Pancreas (tissue), 10 donors: ENCODE data around the gene CXXC5. TPM values are rescaled to one million over a fixed set of nuclear protein-coding genes. Genes with fewer than 3 reads are reported as not detected.

Source experiments
- ATAC-seq, 4 donors: fragments of 200-7000 bp; cut with Tn5 transposase; one replicate each; pipeline versions ENCODE4 v1.8.0 to v1.9.1; 2020; ENCODE audit warnings: mild to moderate bottlenecking in 4 of 4, moderate library complexity in 4 of 4
- DNase-seq, 6 donors: peaks; one replicate each; pipeline ENCODE4 v3.0.0-alpha.2; 2020
- FAIRE-seq: peaks from 2 replicates; lab custom pipeline; 2012; peaks lifted over from hg19 to GRCh38; lab: Jason Lieb, UNC
- H3K27ac ChIP-seq, 4 donors: fragments of 200-600 bp; sonication (generic); 1 replicate in 3 of 4; 2 replicates in 1 of 4; pipeline versions ENCODE4 v1.5.0 to v1.8.0; 2020
- H3K27me3 ChIP-seq, 4 donors: fragments of 200-600 bp; one replicate each; pipeline ENCODE4 v1.8.0; 2021
- H3K36me3 ChIP-seq, 3 donors: fragments of 200-600 bp; sonication (generic) in 1 of 3; one replicate each; pipeline versions ENCODE4 v1.5.0 to v1.8.0; 2020 to 2021
- H3K4me1 ChIP-seq, 3 donors: fragments of 200-600 bp; one replicate each; pipeline ENCODE4 v1.8.0; 2021
- H3K4me3 ChIP-seq, 4 donors: fragments of 200-600 bp; sonication (generic) in 2 of 4; one replicate each; pipeline versions ENCODE4 v1.5.0 to v1.8.0; 2020 to 2021
- H3K9me3 ChIP-seq, 4 donors: fragments of 200-600 bp; one replicate each; pipeline ENCODE4 v1.8.0; 2021
- WGBS, 2 donors: extraction: QIAGEN DNeasy Blood & Tissue Kit; methylation state at CpG; one replicate each; pipeline ENCODE4 v1.1.7; 2013; 5-methylcytosine and 5-hydroxymethylcytosine counted together
- intact Hi-C, 3 donors: fragments of 100-400 bp; cut with DNase I; formaldehyde crosslinking; loops; one replicate each; pipeline versions ENCODE4 v1.11.1 to v1.14.2; 2022
- polyA plus RNA-seq, 2 donors: library from polyadenylated mRNA; stranded (reverse); fragments of 200-250 nt; gene quantifications; one replicate each; pipeline ENCODE4 v1.2.3, GENCODE V29; 2013
- total RNA-seq, 6 donors: library from RNA; stranded (reverse); fragmentation: NEBNext Ultra II Directional in 4 of 6; extraction: Animal tissue kit (Norgen Biotek cat#: 25700) in 4 of 6; gene quantifications; one replicate each; pipeline versions ENCODE4 v1.2.1 to v1.2.4, GENCODE V29; 2021 to 2023
- TF ChIP-seq, protein P1 (sequence below), 4 donors: fragments of 200-600 bp; sonication (generic) in 3 of 4; IDR thresholded peaks; one replicate each; pipeline versions ENCODE4 v1.5.0 to v1.8.0; 2021; ENCODE audit warnings: antibody characterized with exemption in 4 of 4
- donor health status: healthy with polysubstance abuse.
- donor health status: DM: no; HTN: no; CAD: no; lungs with moderate emphysema.
- donor health status: DM: no; HTN: no; CAD: no.
- donor health status: control.
- donor health status: control.
- donor health status: Bipolar disorder and iron deficiency.
- donor health status: DM: yes; HTN: yes; CAD: no.
- donor health status: DM: no; HTN: no; CAD: no.
- donor health status: DM: no; HTN: no; CAD: no.
- donor health status: DM: yes; HTN: yes; CAD: no.

Gene CXXC5
- total and polyA plus RNA-seq, 8 donors, result 33.0 to 70.5 (median 44.1) TPM

DNA sequence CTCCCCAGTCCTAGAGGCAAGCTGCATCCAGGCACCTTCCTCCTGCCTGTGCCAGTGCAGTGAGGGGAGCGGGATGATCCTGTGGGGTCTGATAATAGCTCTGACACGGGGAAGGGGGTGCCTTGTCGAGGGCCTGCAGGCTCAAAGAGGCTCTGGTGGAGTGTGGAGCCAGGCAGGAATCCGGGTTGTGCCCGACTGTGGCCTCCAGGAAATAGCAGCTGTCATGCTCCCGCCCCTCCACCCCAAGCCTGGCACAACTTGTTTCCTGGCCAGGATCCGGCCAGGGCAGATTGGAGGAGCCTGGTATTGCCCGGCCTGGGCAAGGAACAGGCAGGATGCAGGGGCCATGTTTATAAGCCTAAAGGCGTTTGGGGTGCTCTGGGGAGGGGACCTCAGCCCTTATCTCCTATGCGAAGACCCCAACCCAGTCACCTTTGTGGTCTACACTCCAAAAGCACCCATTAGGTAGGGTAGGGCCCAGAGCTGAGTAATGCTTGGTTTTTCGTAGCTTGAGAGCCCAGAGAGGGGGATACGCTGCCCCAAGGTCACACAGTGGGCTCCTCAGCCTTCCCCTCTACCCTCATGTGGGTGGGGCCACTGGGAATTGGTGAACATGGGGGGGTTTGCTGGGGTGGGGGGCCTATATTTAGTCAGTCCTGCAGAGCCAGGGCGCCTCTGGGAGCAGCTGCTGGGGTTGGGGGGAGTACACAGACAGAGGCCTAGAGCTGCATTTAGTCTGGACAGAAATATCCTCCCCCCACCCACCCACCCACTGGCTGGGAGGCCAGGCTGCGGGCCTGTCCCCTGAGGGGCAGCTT, 12.2 kb downstream of the CXXC5 start:
- FAIRE-seq (no peak), ATAC-seq (peak; percentile 65 to 77 (median 74)), DNase-seq (peak; percentile 87 to 95 (median 92))
- H3K36me3 ChIP-seq, result no peaks in the 10 kb centered on the region
- TF ChIP-seq, protein P1, sequence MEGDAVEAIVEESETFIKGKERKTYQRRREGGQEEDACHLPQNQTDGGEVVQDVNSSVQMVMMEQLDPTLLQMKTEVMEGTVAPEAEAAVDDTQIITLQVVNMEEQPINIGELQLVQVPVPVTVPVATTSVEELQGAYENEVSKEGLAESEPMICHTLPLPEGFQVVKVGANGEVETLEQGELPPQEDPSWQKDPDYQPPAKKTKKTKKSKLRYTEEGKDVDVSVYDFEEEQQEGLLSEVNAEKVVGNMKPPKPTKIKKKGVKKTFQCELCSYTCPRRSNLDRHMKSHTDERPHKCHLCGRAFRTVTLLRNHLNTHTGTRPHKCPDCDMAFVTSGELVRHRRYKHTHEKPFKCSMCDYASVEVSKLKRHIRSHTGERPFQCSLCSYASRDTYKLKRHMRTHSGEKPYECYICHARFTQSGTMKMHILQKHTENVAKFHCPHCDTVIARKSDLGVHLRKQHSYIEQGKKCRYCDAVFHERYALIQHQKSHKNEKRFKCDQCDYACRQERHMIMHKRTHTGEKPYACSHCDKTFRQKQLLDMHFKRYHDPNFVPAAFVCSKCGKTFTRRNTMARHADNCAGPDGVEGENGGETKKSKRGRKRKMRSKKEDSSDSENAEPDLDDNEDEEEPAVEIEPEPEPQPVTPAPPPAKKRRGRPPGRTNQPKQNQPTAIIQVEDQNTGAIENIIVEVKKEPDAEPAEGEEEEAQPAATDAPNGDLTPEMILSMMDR (IDR thresholded peaks at IDR 0.05), result no peak
- H3K27ac ChIP-seq, result peak overlapping the region; percentile 80 to 96 (median 92)
- peak overlapping the region in 2 of 4 donors; percentile 22 to 35 for H3K4me3 ChIP-seq
- intact Hi-C loops, result no loop called here
- no peaks in the 10 kb centered on the region for H3K27me3 ChIP-seq
- H3K4me1 ChIP-seq, result peaks cover 79 to 100% (median 91%) of the 10 kb centered on the region in 3 donors
- 13% methylated on average over 14 of the region's 14 CpGs for WGBS, 2 donors
- no peaks in the 10 kb centered on the region for H3K9me3 ChIP-seq

DNA sequence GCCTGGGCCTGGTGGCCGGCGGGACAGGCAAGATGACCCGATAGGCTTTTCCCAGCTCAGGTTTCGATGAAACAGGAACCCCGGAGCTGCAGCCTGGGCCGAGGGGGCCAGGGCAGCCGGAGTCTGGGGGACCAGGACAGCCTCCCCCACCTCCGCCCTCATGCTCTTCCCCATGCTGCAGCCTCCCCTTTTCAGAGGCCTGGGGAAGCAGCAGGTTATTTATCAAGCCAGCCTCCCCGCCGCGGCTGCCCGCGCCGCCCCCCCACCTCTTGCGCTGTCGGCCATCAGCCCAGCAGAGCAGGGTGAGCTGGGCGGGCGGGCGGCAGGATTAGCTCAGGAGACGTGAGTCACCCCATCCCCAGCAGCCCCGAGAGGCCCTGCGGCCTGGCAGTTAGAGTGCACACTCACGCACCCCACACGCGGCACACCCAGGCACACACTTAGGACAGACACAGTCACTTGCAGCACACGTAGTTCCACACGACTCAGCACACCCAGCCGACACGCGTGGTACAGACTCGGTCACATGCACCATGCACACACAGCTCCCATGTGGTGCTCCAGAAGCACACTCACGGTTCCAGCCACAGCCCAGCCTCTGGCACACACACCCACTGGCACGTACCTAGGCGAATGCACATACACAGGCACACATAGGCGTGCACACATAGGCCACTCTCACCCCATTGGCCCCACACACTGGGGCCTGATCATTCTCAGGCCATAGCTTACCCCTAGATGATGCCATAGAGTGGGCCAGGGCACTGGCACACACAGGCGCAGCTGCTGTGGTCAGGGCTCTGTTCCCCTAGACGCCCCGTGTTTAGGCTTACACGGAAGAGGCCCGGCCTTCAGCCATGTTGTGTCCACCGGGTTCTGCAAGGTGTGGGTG, 13.0 kb downstream of the CXXC5 start:
- TF ChIP-seq, protein P1 (IDR thresholded peaks at IDR 0.05), result no peak
- Histone ChIP-seq H3K4me1 (peaks cover 82 to 100% (median 89%) of the 10 kb centered on the region in 3 donors), H3K36me3 (no peaks in the 10 kb centered on the region), H3K9me3 (no peaks in the 10 kb centered on the region), H3K27ac (peak overlapping the region; percentile 80 to 96 (median 92)), H3K4me3 (peak overlapping the region in 2 of 4 donors; percentile 22 to 35), H3K27me3 (no peaks in the 10 kb centered on the region)
- ATAC-seq (peak; percentile 60 to 77 (median 68)), FAIRE-seq (no peak), DNase-seq (peak; percentile 83 to 93 (median 89))
- intact Hi-C loops, result no loop called here
- WGBS, 2 donors, result 12 to 13% methylated on average over 35 to 41 of the region's 41 CpGs

DNA sequence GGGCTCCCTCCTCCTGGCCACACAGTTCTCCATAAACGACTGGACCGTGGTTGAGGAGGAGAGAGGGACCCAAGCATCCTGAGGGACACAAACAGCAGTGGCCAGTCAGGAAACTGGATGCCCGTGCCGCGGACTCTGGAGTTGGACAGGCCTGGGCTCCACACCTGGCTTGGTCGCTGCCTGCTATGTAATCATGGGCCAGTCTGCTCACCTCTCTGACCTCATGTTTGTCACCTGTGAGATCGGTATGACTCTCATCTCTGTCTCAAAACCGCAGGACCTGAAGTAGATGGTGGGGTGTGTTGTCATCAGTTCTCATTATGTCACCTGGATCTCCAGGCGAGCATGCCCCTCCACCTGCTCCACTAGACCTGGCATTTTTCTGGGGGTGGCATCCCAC, 14.5 kb downstream of the CXXC5 start:
- Histone ChIP-seq H3K27me3 (no peaks in the 10 kb centered on the region), H3K27ac (peak overlapping the region; percentile 80 to 96 (median 92)), H3K4me1 (peaks cover 80 to 98% (median 90%) of the 10 kb centered on the region in 3 donors), H3K36me3 (no peaks in the 10 kb centered on the region), H3K9me3 (no peaks in the 10 kb centered on the region), H3K4me3 (no peak overlapping the region)
- TF ChIP-seq, protein P1 (IDR thresholded peaks at IDR 0.05), result no peak
- peak in 2 of 6 donors; percentile 59 to 66 for DNase-seq
- ATAC-seq, result no peak
- WGBS, 2 donors, result 28 to 38% methylated on average over 9 of the region's 9 CpGs
- no peak for FAIRE-seq
- intact Hi-C loops, result no loop called here

DNA sequence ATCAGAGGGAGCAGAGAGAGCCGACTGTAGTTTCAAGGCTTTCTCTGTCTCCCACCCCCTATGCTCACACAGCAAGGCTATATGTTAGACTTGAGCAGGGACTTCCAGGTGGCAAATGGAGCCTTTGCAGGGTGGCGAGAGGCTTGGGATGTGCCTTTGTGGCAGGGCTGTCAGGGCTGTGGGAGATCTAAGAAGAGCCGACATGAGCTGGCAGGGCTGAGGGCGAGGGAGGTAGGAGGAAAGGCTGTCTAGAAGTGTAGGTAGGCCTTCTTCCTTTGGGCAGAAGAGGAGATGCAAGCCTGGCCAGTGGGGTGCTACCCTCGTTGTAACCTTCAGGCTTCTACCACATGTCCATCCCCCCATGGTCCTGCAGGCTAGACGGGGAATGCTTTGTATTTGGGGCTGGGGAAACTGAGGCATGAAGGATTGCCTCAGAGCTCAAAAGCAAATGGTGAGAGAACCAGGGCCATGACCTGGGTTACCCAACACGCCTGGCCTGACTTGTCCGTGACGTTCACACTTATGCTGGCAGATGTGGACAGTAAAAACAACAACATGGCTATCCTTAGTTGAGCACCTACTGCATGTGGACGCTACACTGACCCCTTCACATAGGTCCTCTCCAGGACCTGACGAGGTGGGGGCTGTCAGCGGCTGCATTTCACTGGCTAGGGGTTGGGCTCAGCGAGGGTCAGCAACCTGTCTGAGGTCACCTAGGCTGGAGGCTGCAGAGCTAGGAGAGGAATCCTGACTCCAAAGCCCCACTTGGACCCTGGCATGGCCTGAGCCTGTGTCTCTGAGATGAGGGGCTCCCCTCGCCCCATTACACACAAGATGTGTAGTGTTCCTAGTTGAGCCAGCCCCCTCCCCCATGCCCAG, 15.3 kb downstream of the CXXC5 start:
- Histone ChIP-seq H3K4me1 (peaks cover 78 to 97% (median 89%) of the 10 kb centered on the region in 3 donors), H3K36me3 (no peaks in the 10 kb centered on the region), H3K9me3 (no peaks in the 10 kb centered on the region), H3K27ac (peak overlapping the region in 3 of 4 donors; percentile 28 to 95 (median 64)), H3K27me3 (no peaks in the 10 kb centered on the region), H3K4me3 (no peak overlapping the region)
- DNase-seq, result peak in 2 of 6 donors; percentile 33 to 65
- 57% methylated on average over 14 of the region's 14 CpGs for WGBS, 2 donors
- FAIRE-seq, result no peak
- ATAC-seq, result no peak
- TF ChIP-seq, protein P1 (IDR thresholded peaks at IDR 0.05), result no peak
- intact Hi-C loops, result no loop called here
